GM18511 (cell line): Measurements from ENCODE around the gene GPR18.

Experiments used
- ATAC-seq: cut with Tn5 transposase; IDR thresholded peaks from one replicate; pipeline ENCODE4 v1.9.1; 2021; ENCODE audit warnings: mild to moderate bottlenecking, moderate library complexity; ENCODE audit not compliant: unreplicated experiment

GPR18 gene

GRCh38 chr13:99293178-99293577, 35.0 kb upstream of the GPR18 start:
- no peak for ATAC-seq

GRCh38 chr13:99290894-99291293, 32.7 kb upstream of the GPR18 start:
- no peak for ATAC-seq

- no peak for ATAC-seq
These were observed 31.6 kb upstream of the GPR18 start for GRCh38 chr13:99289674-99290337.

GRCh38 chr13:99289271-99289670, 31.1 kb upstream of the GPR18 start:
- ATAC-seq = no peak

- peak; percentile 97 for ATAC-seq
These were observed 29.9 kb upstream of the GPR18 start for GRCh38 chr13:99288089-99288488.

- ATAC-seq = peak; percentile 28
These were observed 29.4 kb upstream of the GPR18 start for GRCh38 chr13:99287551-99287950.

- ATAC-seq = no peak
These were observed 27.4 kb upstream of the GPR18 start for GRCh38 chr13:99285432-99286182.

GRCh38 chr13:99282264-99283231, 24.4 kb upstream of the GPR18 start:
- ATAC-seq = peak; percentile 74

- peak; percentile 84 for ATAC-seq
These were observed 23.7 kb upstream of the GPR18 start for GRCh38 chr13:99281811-99282263.

GRCh38 chr13:99280166-99280565, 22.0 kb upstream of the GPR18 start:
- no peak for ATAC-seq

GRCh38 chr13:99279637-99280036, 21.5 kb upstream of the GPR18 start:
- ATAC-seq = no peak

- ATAC-seq = no peak
These were observed 20.7 kb upstream of the GPR18 start for GRCh38 chr13:99278843-99279242.

- ATAC-seq = no peak
These were observed 20.0 kb upstream of the GPR18 start for GRCh38 chr13:99278200-99278599.

GRCh38 chr13:99277629-99278028, 19.4 kb upstream of the GPR18 start:
- ATAC-seq = no peak

GRCh38 chr13:99276706-99277105, 18.5 kb upstream of the GPR18 start:
- ATAC-seq = no peak

- no peak for ATAC-seq
These were observed 16.9 kb upstream of the GPR18 start for GRCh38 chr13:99275093-99275469.

GRCh38 chr13:99273128-99273527, 14.9 kb upstream of the GPR18 start:
- ATAC-seq = no peak

- ATAC-seq = no peak
These were observed 14.3 kb upstream of the GPR18 start for GRCh38 chr13:99272481-99272880.

GRCh38 chr13:99271249-99271648, 13.1 kb upstream of the GPR18 start:
- no peak for ATAC-seq

GRCh38 chr13:99270518-99270917, 12.3 kb upstream of the GPR18 start:
- ATAC-seq = no peak

- ATAC-seq = peak; percentile 78
These were observed 11.6 kb upstream of the GPR18 start for GRCh38 chr13:99269627-99270241.
